Activated naive CD4-positive, alpha-beta T cell (primary cell): Measurements from ENCODE around the gene LATS2.

Experiments used
- DNase-seq, 4 experiments: peaks; one replicate each; lab custom pipeline; 2025; lab: John Stamatoyannopoulos, UW

LATS2 gene

GRCh38 chr13:21061029-21061763 is at the start of gene LATS2:
Gene LATS2, minus strand, starts transcription at chr13:21061586. Its CDS starts 15,560 bp downstream, at chr13:21046026.
- DNase-seq = peak in 2 of 4 experiments; percentile 20 to 35

DNA sequence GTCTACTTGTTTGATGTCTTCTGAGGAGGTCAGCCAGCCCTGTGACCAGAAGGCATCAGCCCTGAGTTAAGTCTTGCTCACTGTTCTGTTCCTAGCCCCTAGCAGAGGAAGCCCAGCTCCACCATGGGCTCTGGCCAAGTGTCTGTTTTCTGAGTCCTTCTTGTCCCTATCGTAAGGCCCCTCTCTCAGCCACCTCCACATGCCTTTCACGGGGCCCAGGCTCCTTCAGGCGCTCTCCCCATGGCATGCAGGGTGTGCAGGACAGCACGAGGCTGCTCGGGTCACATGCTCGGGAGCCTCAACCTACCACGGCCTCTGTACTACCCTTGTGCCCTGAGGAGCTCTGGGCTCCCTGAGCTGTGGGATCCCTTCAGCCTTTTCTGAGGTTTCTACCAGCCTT is 47.8 kb upstream of the LATS2 start:
- no peak for DNase-seq

DNA sequence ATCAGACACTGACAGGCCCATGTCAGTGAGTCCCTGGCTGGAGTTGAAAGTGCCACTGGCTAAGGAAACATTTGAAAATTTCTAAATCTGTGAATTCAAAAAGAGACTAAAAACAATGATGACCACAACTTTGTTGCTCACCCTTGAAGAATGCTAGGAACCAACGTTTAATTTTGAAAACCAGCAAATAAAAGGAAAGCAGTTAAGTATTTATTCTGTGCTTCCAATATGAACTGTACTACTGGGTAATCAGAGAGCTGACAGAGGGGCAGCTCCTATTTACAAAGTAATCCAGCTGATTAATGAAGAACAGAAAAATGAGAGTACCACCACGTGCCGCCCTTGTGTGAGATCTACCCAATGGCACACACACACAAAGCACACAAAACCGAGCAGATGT is 44.7 kb upstream of the LATS2 start:
- DNase-seq = no peak

GRCh38 chr13:21104199-21105019 is 43.0 kb upstream of the LATS2 start:
- DNase-seq = no peak

DNA sequence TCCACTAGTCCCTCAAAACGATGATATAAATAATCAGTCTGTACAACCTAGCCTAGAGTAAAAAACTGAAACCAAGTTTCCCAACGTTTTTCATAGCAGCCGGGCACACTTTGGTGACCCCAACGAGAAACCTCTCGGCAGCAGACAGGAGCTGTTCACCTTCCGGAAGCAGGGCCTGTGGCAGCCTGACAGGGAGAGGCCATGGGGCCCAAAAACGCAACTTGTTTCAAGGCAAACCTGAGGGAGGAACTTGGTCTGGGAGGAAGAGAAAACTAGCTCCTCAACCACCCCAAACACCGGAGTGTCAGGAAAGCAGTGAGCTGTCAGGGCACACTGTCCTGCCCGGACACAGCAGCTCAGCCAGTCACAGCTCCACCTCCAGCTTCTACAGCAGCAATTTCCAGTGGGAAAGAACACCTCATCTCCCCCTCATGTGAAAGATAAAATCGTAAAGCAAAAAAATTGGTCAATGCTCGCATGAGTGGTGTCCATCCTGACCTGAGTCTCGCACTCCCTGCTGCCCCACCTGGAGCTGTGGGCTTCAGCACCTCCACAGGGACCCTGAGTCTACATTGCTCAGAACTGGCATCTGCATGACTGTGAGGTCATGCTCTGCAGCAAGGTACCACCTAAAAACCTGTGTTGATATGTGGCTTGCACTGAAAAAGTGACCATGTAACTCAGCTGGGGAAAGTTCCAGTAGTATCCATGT is 40.6 kb upstream of the LATS2 start:
- DNase-seq = no peak

- no peak for DNase-seq
Observed at GRCh38 chr13:21100994-21101757, 39.8 kb upstream of the LATS2 start.

- no peak for DNase-seq
Observed at GRCh38 chr13:21100211-21100610, 38.8 kb upstream of the LATS2 start.

DNA sequence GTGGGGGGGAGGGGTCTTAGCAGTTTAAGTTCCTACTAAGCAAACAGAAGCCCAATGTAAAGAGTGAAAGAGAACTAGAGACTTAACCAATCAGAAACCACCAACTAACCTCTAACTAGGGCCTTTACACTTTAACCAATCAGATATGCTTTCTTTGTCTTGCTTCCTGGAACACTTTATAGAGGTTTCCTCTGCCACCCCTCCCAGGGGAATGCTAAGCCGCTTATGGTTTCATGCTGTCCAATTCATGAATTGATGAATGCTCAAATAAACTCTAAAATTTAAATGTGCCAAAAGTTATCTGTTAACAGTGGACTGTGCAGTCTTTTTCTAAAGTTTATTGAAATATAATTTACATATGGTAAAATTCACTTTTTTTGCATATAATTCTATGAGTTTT is 33.9 kb upstream of the LATS2 start:
- DNase-seq = no peak

DNA sequence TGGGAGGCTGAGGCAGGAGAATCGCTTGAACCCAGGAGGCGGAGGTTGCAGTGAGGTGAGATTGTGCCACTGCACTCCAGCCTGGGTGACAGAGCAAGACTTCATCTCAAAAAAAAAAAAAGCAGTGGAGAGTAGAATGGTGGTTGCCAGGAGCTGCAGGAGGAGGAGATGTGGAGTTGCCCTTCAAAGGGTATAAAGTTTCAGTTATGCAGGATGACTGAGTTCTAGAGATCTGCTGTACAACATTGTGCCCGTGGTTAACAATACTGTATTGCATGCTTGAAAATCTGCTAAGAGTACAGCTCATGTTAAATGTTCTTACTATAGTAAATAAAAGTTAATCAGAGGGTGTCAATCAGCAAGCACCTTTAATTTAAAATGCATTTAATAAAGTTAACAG is 28.4 kb upstream of the LATS2 start:
- DNase-seq = no peak

DNA sequence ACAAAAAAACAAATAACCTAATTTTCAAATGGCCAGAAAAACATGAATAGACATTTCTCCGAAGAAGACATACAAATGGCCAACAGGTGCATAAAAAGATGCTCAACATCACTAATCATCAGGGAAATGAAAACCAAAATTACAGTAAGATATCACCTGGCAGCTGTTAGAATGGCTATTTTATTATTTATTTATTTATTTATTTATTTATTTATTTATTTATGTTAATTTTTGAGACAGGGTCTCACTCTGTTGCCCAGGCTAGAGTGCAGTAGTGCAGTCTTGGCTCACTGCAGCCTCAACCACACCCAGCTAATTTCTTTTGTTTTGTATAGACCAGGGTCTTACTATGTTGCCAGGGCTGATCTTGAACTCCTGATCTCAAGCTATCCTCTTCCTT is 27.1 kb upstream of the LATS2 start:
- DNase-seq = no peak

GRCh38 chr13:21086929-21087328 is 25.5 kb upstream of the LATS2 start:
- no peak for DNase-seq

DNA sequence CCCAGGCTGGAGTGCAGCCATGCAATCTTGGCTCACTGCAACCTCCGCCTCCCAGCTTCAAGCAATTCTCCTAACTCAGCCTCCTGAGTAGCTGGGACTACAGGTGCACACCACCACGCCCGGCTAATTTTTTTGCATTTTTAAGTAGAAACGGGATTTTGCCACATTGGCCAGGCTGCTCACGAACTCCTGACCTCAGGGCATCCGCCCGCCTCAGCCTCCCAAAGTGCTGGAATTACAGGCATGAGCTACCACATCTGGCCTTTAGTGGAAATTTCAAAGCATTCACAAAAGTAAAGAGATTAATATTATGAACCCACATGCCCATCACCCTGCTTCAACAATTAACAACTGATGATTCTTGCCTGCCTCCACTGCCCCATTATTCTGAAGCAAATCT is 20.5 kb upstream of the LATS2 start:
- no peak for DNase-seq

- no peak for DNase-seq
Observed at GRCh38 chr13:21080593-21080891, 19.2 kb upstream of the LATS2 start.

- no peak for DNase-seq
Observed at GRCh38 chr13:21079761-21080592, 18.6 kb upstream of the LATS2 start.

GRCh38 chr13:21079221-21079620 is 17.8 kb upstream of the LATS2 start:
- DNase-seq = no peak

DNA sequence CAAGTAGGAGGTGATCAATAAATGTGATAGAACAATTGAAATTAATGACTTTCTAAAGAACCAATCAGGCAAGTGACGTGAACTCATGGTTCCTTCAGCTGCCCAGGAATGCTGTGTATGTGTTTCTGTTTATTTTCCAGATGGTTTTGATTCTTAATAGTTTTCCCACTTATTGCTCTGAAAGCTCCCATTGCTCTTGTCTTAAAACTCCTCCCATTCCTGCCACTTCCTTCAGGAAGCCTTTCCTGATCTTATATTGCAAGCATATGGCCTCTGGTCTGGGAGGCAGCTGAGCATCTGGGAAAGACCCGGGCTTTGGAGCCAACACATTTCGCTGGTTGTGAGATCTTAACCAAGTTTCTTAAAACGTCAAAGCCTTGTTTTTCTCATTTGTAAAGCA is 17.1 kb upstream of the LATS2 start:
- no peak for DNase-seq

- DNase-seq = no peak
Observed at GRCh38 chr13:21077788-21078353, 16.5 kb upstream of the LATS2 start.

- no peak for DNase-seq
Observed at GRCh38 chr13:21077076-21077787, 15.8 kb upstream of the LATS2 start.

DNA sequence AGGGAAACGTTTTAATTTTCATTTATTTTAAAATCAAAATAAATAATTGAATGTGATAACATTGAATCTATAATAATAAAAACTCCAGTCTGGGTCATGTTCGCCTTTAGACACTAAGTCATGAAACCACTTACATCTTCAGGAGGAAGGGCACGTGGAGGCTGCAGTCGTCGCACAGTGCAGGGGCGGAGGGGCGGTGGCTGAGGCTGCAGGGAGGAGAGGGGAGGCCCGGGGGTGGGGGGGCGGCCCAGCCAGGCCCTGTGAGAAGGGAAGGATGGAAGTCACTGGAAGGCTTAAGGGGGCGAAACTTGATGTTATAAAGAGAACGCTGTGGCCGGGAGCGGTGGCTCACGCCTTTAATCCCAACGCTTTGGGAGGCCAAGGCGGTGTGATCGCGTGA is 14.9 kb upstream of the LATS2 start:
- no peak for DNase-seq
